ENCODE results near the gene ZRANB1. TPM values are rescaled to one million over a fixed set of nuclear protein-coding genes. Genes with fewer than 3 reads are reported as not detected.

The ZRANB1 gene
- total and polyA plus RNA-seq, 2 experiments from 2014 or later, result 6.6 to 21.9 TPM

GRCh38 chr10:124917428-124918190, 24.3 kb upstream of the ZRANB1 start:
- peaks cover 53% of the 10 kb centered on the region for H3K79me2 ChIP-seq (ENCODE audit: insufficient read depth)
- peaks cover 36% of the 10 kb centered on the region for H3F3A ChIP-seq (ENCODE audit: insufficient read depth)
- peak overlapping the region; percentile 95 for H3K27ac ChIP-seq
- peak overlapping the region; percentile 98 for H3K4me3 ChIP-seq
- TF ChIP-seq EZH2phosphoT487 (IDR thresholded peaks at IDR 0.05; ENCODE audit: insufficient read depth, low read depth), result no peak
- no peak for TF ChIP-seq EZH2 (IDR thresholded peaks at IDR 0.05; ENCODE audit: insufficient read depth, poor library complexity, severe bottlenecking)
- H3K9ac ChIP-seq, result peak overlapping the region; percentile 95
- peaks cover 6% of the 10 kb centered on the region; the same call in 1 of the 2 replicates for H4K20me1 ChIP-seq (ENCODE audit: insufficient read depth)
- peak; percentile 75 for DNase-seq
- in situ Hi-C loops (cut with MboI), result no loop called here
- peak overlapping the region; percentile 62 for H2AFZ ChIP-seq
- H3K27me3 ChIP-seq (replicated peaks; ENCODE audit: insufficient read depth), result no peaks in the 10 kb centered on the region
- no peaks in the 10 kb centered on the region for H3K9me2 ChIP-seq (ENCODE audit: insufficient read depth)
- 1% methylated on average over 38 to 43 of the region's 46 CpGs for WGBS, 2 experiments (ENCODE audit: low coverage in 1 of 2, low lambda C conversion rate in 2 of 2, missing lambda C conversion rate in 2 of 2)
- H3K4me1 ChIP-seq (ENCODE audit: insufficient read depth), result peaks cover 24% of the 10 kb centered on the region
- no peaks in the 10 kb centered on the region for H3K36me3 ChIP-seq (ENCODE audit: low read depth)
- H3K4me2 ChIP-seq (ENCODE audit: unreplicated experiment), result peak overlapping the region; percentile 73
- H3K9me3 ChIP-seq (ENCODE audit: low read depth), result no peaks in the 10 kb centered on the region

GRCh38 chr10:124918191-124918830, 23.6 kb upstream of the ZRANB1 start:
- Histone ChIP-seq H3K9me3 (ENCODE audit: low read depth) (no peaks in the 10 kb centered on the region), H3K27ac (peak overlapping the region; percentile 95), H3K4me2 (ENCODE audit: unreplicated experiment) (peak overlapping the region; percentile 73), H3K9ac (peak overlapping the region; percentile 95), H3K27me3 (replicated peaks; ENCODE audit: insufficient read depth) (no peaks in the 10 kb centered on the region), H3K4me3 (peak overlapping the region; percentile 98), H4K20me1 (ENCODE audit: insufficient read depth) (peaks cover 6% of the 10 kb centered on the region; the same call in 1 of the 2 replicates), H3K4me1 (ENCODE audit: insufficient read depth) (peaks cover 21% of the 10 kb centered on the region), H3K36me3 (ENCODE audit: low read depth) (no peaks in the 10 kb centered on the region; the same call in 1 of the 2 replicates), H3F3A (ENCODE audit: insufficient read depth) (peaks cover 30% of the 10 kb centered on the region), H2AFZ (peak overlapping the region; percentile 62), H3K79me2 (ENCODE audit: insufficient read depth) (peaks cover 60% of the 10 kb centered on the region), H3K9me2 (ENCODE audit: insufficient read depth) (no peaks in the 10 kb centered on the region)
- WGBS, 2 experiments (ENCODE audit: low coverage in 1 of 2, low lambda C conversion rate in 2 of 2, missing lambda C conversion rate in 2 of 2), result 26 to 29% methylated on average over 15 of the region's 15 CpGs
- no peak for TF ChIP-seq EZH2phosphoT487 (IDR thresholded peaks at IDR 0.05; ENCODE audit: insufficient read depth, low read depth)
- TF ChIP-seq EZH2 (IDR thresholded peaks at IDR 0.05; ENCODE audit: insufficient read depth, poor library complexity, severe bottlenecking), result no peak
- DNase-seq, result peak; percentile 78
- in situ Hi-C loops (cut with MboI), result no loop called here

- peak overlapping the region; percentile 73 for H3K4me2 ChIP-seq (ENCODE audit: unreplicated experiment)
- H3K36me3 ChIP-seq (ENCODE audit: low read depth), result no peaks in the 10 kb centered on the region; the same call in 1 of the 2 replicates
- peak overlapping the region; percentile 98 for H3K4me3 ChIP-seq
- H3F3A ChIP-seq (ENCODE audit: insufficient read depth), result peaks cover 30% of the 10 kb centered on the region
- H2AFZ ChIP-seq, result no peak overlapping the region
- no peaks in the 10 kb centered on the region for H3K9me2 ChIP-seq (ENCODE audit: insufficient read depth)
- peak; percentile 33 for DNase-seq
- H3K79me2 ChIP-seq (ENCODE audit: insufficient read depth), result peaks cover 66% of the 10 kb centered on the region
- no peak for TF ChIP-seq EZH2 (IDR thresholded peaks at IDR 0.05; ENCODE audit: insufficient read depth, poor library complexity, severe bottlenecking)
- TF ChIP-seq EZH2phosphoT487 (IDR thresholded peaks at IDR 0.05; ENCODE audit: insufficient read depth, low read depth), result no peak
- no peaks in the 10 kb centered on the region for H3K27me3 ChIP-seq (replicated peaks; ENCODE audit: insufficient read depth)
- H3K27ac ChIP-seq, result peak overlapping the region; percentile 95
- in situ Hi-C loops (cut with MboI), result no loop called here
- 81 to 83% methylated on average over 3 of the region's 3 CpGs for WGBS, 2 experiments (ENCODE audit: low coverage in 1 of 2, low lambda C conversion rate in 2 of 2, missing lambda C conversion rate in 2 of 2)
- peaks cover 6% of the 10 kb centered on the region; the same call in 1 of the 2 replicates for H4K20me1 ChIP-seq (ENCODE audit: insufficient read depth)
- peaks cover 27% of the 10 kb centered on the region for H3K4me1 ChIP-seq (ENCODE audit: insufficient read depth)
- peak overlapping the region; percentile 95 for H3K9ac ChIP-seq
- no peaks in the 10 kb centered on the region for H3K9me3 ChIP-seq (ENCODE audit: low read depth)
Observed at GRCh38 chr10:124918906-124919305, 23.0 kb upstream of the ZRANB1 start.

GRCh38 chr10:124921261-124921660, 20.7 kb upstream of the ZRANB1 start:
- no peak overlapping the region for H3K4me2 ChIP-seq (ENCODE audit: unreplicated experiment)
- WGBS, 2 experiments (ENCODE audit: low coverage in 1 of 2, low lambda C conversion rate in 2 of 2, missing lambda C conversion rate in 2 of 2), result 93 to 96% methylated on average over 1 of the region's 1 CpG
- H3K27ac ChIP-seq, result no peak overlapping the region
- no peak overlapping the region for H3K9ac ChIP-seq
- no peak for DNase-seq
- H3K4me1 ChIP-seq (ENCODE audit: insufficient read depth), result peaks cover 43% of the 10 kb centered on the region
- H3K36me3 ChIP-seq (ENCODE audit: low read depth), result no peaks in the 10 kb centered on the region; the same call in 1 of the 2 replicates
- H3K9me2 ChIP-seq (ENCODE audit: insufficient read depth), result no peaks in the 10 kb centered on the region
- H2AFZ ChIP-seq, result no peak overlapping the region
- H3K4me3 ChIP-seq, result no peak overlapping the region
- in situ Hi-C loops (cut with MboI), result no loop called here
- peaks cover 45% of the 10 kb centered on the region for H3F3A ChIP-seq (ENCODE audit: insufficient read depth)
- H4K20me1 ChIP-seq (ENCODE audit: insufficient read depth), result peaks cover 17% of the 10 kb centered on the region; the same call in 1 of the 2 replicates
- H3K9me3 ChIP-seq (ENCODE audit: low read depth), result no peaks in the 10 kb centered on the region
- TF ChIP-seq EZH2 (IDR thresholded peaks at IDR 0.05; ENCODE audit: insufficient read depth, poor library complexity, severe bottlenecking) (no peak), EZH2phosphoT487 (IDR thresholded peaks at IDR 0.05; ENCODE audit: insufficient read depth, low read depth) (no peak)
- no peaks in the 10 kb centered on the region for H3K27me3 ChIP-seq (replicated peaks; ENCODE audit: insufficient read depth)
- H3K79me2 ChIP-seq (ENCODE audit: insufficient read depth), result peaks cover 89% of the 10 kb centered on the region

All from GM23248 (cell line).